Sigmoid colon (tissue), 7 donors: ENCODE results near the gene APOL2. TPM values are rescaled to one million over a fixed set of nuclear protein-coding genes. Genes with fewer than 3 reads are reported as not detected.
"Not testable (repeated sequence)": the region's sequence is repeated elsewhere in the genome, so short reads cannot be mapped to it uniquely, and the experiment has no call there.

ENCODE experiments used
- DNase-seq: peaks from one replicate; pipeline ENCODE4 v3.0.0-alpha.2; 2019
- H3K27ac ChIP-seq, 4 donors: fragments of 200-600 bp; sonication (generic); one replicate each; pipeline ENCODE4 v1.5.1; 2016 to 2019; ENCODE audit warnings: mild to moderate bottlenecking in 1 of 4
- H3K27me3 ChIP-seq, 3 donors: fragments of 200-600 bp; sonication (generic); one replicate each; pipeline ENCODE4 v1.5.1; 2019; ENCODE audit warnings: mild to moderate bottlenecking in 1 of 3
- H3K36me3 ChIP-seq, 4 donors: fragments of 200-600 bp; sonication (generic); one replicate each; pipeline ENCODE4 v1.5.1; 2016 to 2019
- H3K4me1 ChIP-seq, 4 donors: fragments of 200-600 bp; sonication (generic); one replicate each; pipeline ENCODE4 v1.5.1; 2017 to 2019
- H3K4me3 ChIP-seq, 4 donors: fragments of 200-600 bp; sonication (generic); one replicate each; pipeline ENCODE4 v1.5.1; 2017 to 2019; ENCODE audit warnings: mild to moderate bottlenecking in 2 of 4, moderate library complexity in 1 of 4
- H3K9me3 ChIP-seq, 4 donors: fragments of 200-600 bp in 3 of 4; sonication (generic) in 3 of 4; one replicate each; pipeline versions ENCODE4 v1.5.1 to v1.6.1; 2013 to 2019
- CTCF ChIP-seq, 4 experiments: fragments of 450-650 bp in 3 of 4; fragments of 200-600 bp in 1 of 4; IDR thresholded peaks; one replicate each; pipeline ENCODE4 v1.5.1; 2016 to 2019; ENCODE audit warnings: antibody characterized with exemption in 4 of 4, mild to moderate bottlenecking in 3 of 4, moderate library complexity in 2 of 4
- EP300 ChIP-seq, 4 donors: sonication (generic); formaldehyde crosslinking; IDR thresholded peaks; one replicate each; pipeline ENCODE4 v1.6.1; 2017; ENCODE audit warnings: antibody characterized with exemption in 4 of 4
- POLR2A ChIP-seq, 2 donors: fragments of 450-650 bp; IDR thresholded peaks; one replicate each; pipeline ENCODE4 v1.6.1; 2016; ENCODE audit warnings: antibody characterized with exemption in 2 of 2, mild to moderate bottlenecking in 2 of 2, moderate library complexity in 2 of 2
- POLR2AphosphoS5 ChIP-seq, 4 donors: sonication (generic); formaldehyde crosslinking; IDR thresholded peaks; one replicate each; pipeline ENCODE4 v1.6.1; 2017; ENCODE audit warnings: antibody characterized with exemption in 4 of 4
- WGBS, 2 donors: extraction: QIAGEN DNeasy Blood & Tissue Kit; methylation state at CpG; one replicate each; pipeline ENCODE4 v1.1.7; 2013; 5-methylcytosine and 5-hydroxymethylcytosine counted together
- intact Hi-C: fragments of 100-400 bp; cut with DNase I; formaldehyde crosslinking; loops from one replicate; pipeline ENCODE4 v1.15.1; 2023
- polyA plus RNA-seq, 3 donors: library from polyadenylated mRNA; stranded (reverse); fragments of 200-250 nt; gene quantifications; one replicate each; pipeline ENCODE4 v1.2.3, GENCODE V29; 2013
- total RNA-seq, 4 donors: library from RNA; depleted of rRNA; stranded (reverse); fragments of >200 nt; gene quantifications; one replicate each; pipeline ENCODE4 v1.1.0, GENCODE V29; 2016
- donor health status: healthy with polysubstance abuse.
- donor health status: Bipolar disorder and iron deficiency.
- donor health status: healthy.

Gene APOL2
- total and polyA plus RNA-seq, 7 donors: 18.6 to 59.5 (median 29.1) TPM

- H3K9me3 ChIP-seq: no peaks in the 10 kb centered on the region
- 77 to 81% methylated on average over 17 of the region's 17 CpGs for WGBS, 2 donors
- peak; percentile 93 for DNase-seq
- peak; percentile 21 to 61 (median 56) for TF ChIP-seq POLR2AphosphoS5 (IDR thresholded peaks at IDR 0.05)
- no peak for TF ChIP-seq CTCF (IDR thresholded peaks at IDR 0.05)
- no peaks in the 10 kb centered on the region for H3K27me3 ChIP-seq
- peaks cover 0 to 15% (median 0%) of the 10 kb centered on the region in 4 donors for H3K4me1 ChIP-seq
- H3K27ac ChIP-seq: peak overlapping the region; percentile 18 to 75 (median 59)
- intact Hi-C loops: no loop called here
- H3K36me3 ChIP-seq: no peaks in the 10 kb centered on the region
- no peak overlapping the region for H3K4me3 ChIP-seq
Measured at GRCh38 chr22:36191106-36191836, 48.1 kb downstream of the APOL2 start.

GRCh38 chr22:36187862-36188261, 51.5 kb downstream of the APOL2 start:
- H3K9me3 ChIP-seq, H3K27me3 ChIP-seq, intact Hi-C loops, H3K4me3 ChIP-seq, DNase-seq, H3K27ac ChIP-seq, H3K36me3 ChIP-seq: not testable (repeated sequence)
- WGBS, 2 donors: 94 to 96% methylated on average over 3 of the region's 6 CpGs
- peaks cover 0 to 15% (median 0%) of the 10 kb centered on the region in 4 donors for H3K4me1 ChIP-seq

GRCh38 chr22:36185828-36186624, 53.3 kb downstream of the APOL2 start:
- Histone ChIP-seq H3K4me1 (peaks cover 0 to 6% (median 0%) of the 10 kb centered on the region in 4 donors), H3K27ac (no peak overlapping the region), H3K36me3 (no peaks in the 10 kb centered on the region), H3K9me3 (no peaks in the 10 kb centered on the region), H3K27me3 (no peaks in the 10 kb centered on the region), H3K4me3 (no peak overlapping the region)
- WGBS, 2 donors: 85 to 86% methylated on average over 14 of the region's 14 CpGs
- intact Hi-C loops: no loop called here
- TF ChIP-seq POLR2A (IDR thresholded peaks at IDR 0.05) (no peak), EP300 (IDR thresholded peaks at IDR 0.05) (no peak), CTCF (IDR thresholded peaks at IDR 0.05) (no peak), POLR2AphosphoS5 (IDR thresholded peaks at IDR 0.05) (no peak)
- no peak for DNase-seq

- peaks cover 0 to 8% (median 0%) of the 10 kb centered on the region in 4 donors for H3K4me1 ChIP-seq
- TF ChIP-seq EP300 (IDR thresholded peaks at IDR 0.05) (no peak), POLR2AphosphoS5 (IDR thresholded peaks at IDR 0.05) (no peak), CTCF (IDR thresholded peaks at IDR 0.05) (no peak), POLR2A (IDR thresholded peaks at IDR 0.05) (no peak)
- no peak for DNase-seq
- no peaks in the 10 kb centered on the region for H3K36me3 ChIP-seq
- WGBS, 2 donors: 80% methylated on average over 10 of the region's 10 CpGs
- no peak overlapping the region for H3K27ac ChIP-seq
- no peak overlapping the region for H3K4me3 ChIP-seq
- no peaks in the 10 kb centered on the region for H3K9me3 ChIP-seq
- intact Hi-C loops: no loop called here
- no peaks in the 10 kb centered on the region for H3K27me3 ChIP-seq
Measured at GRCh38 chr22:36184433-36185025, 54.8 kb downstream of the APOL2 start.

- 92 to 94% methylated on average over 7 of the region's 7 CpGs for WGBS, 2 donors
- no peaks in the 10 kb centered on the region for H3K9me3 ChIP-seq
- peaks cover 0 to 8% (median 0%) of the 10 kb centered on the region in 4 donors for H3K4me1 ChIP-seq
- intact Hi-C loops: no loop called here
- TF ChIP-seq POLR2AphosphoS5 (IDR thresholded peaks at IDR 0.05) (no peak), CTCF (IDR thresholded peaks at IDR 0.05) (no peak), EP300 (IDR thresholded peaks at IDR 0.05) (no peak), POLR2A (IDR thresholded peaks at IDR 0.05) (no peak)
- H3K27ac ChIP-seq: no peak overlapping the region
- DNase-seq: no peak
- no peaks in the 10 kb centered on the region for H3K36me3 ChIP-seq
- no peak overlapping the region for H3K4me3 ChIP-seq
- no peaks in the 10 kb centered on the region for H3K27me3 ChIP-seq
Measured at GRCh38 chr22:36183446-36183845, 55.9 kb downstream of the APOL2 start.
